Smooth muscle cell (in vitro differentiated cells): ENCODE measurements around the gene NID2. TPM values are rescaled to one million over a fixed set of nuclear protein-coding genes. Genes with fewer than 3 reads are reported as not detected.

Experiments
- DNase-seq: peaks from one replicate; lab custom pipeline; 2025; ENCODE audit not compliant: unreplicated experiment; lab: John Stamatoyannopoulos, UW
- H2AFZ ChIP-seq: fragments of 200-600 bp; sonication (generic); 2 replicates; pipeline ENCODE4 v1.6.0; 2016; ENCODE audit warnings: antibody characterized with exemption, low read depth, mild to moderate bottlenecking
- H3F3A ChIP-seq: fragments of 200-600 bp; sonication (generic); 2 replicates; pipeline ENCODE4 v1.6.0; 2017; ENCODE audit warnings: antibody characterized with exemption, low read depth
- H3K27ac ChIP-seq: fragments of 200-600 bp; sonication (generic); 2 replicates; pipeline ENCODE4 v1.5.1; 2016; ENCODE audit warnings: low read depth, mild to moderate bottlenecking
- H3K27me3 ChIP-seq: fragments of 200-600 bp; sonication (generic); 2 replicates; pipeline ENCODE4 v1.6.1; 2016; ENCODE audit warnings: low read depth, mild to moderate bottlenecking
- H3K36me3 ChIP-seq: fragments of 200-600 bp; sonication (generic); 2 replicates; pipeline ENCODE4 v1.5.1; 2016; ENCODE audit warnings: low read depth
- H3K4me1 ChIP-seq: fragments of 200-600 bp; sonication (generic); 2 replicates; pipeline ENCODE4 v1.5.1; 2016; ENCODE audit warnings: low read depth
- H3K4me2 ChIP-seq: fragments of 200-600 bp; sonication (generic); 2 replicates; pipeline ENCODE4 v1.6.0; 2016; ENCODE audit warnings: mild to moderate bottlenecking
- H3K4me3 ChIP-seq: fragments of 200-600 bp; sonication (generic); 2 replicates; pipeline ENCODE4 v1.5.1; 2016; ENCODE audit warnings: mild to moderate bottlenecking
- H3K79me2 ChIP-seq: fragments of 200-600 bp; sonication (generic); 2 replicates; pipeline ENCODE4 v1.6.0; 2016; ENCODE audit warnings: low read depth, mild to moderate bottlenecking
- H3K9ac ChIP-seq: fragments of 200-600 bp; sonication (generic); 2 replicates; pipeline ENCODE4 v1.6.0; 2016; ENCODE audit warnings: low read depth
- H3K9me3 ChIP-seq: fragments of 200-600 bp; sonication (generic); replicated peaks from 2 replicates; pipeline ENCODE4 v1.5.1; 2016; ENCODE audit warnings: low read depth
- H4K20me1 ChIP-seq: fragments of 200-600 bp; sonication (generic); 2 replicates; pipeline ENCODE4 v1.6.0; 2016; ENCODE audit warnings: low read depth
- WGBS: methylation state at CpG from one replicate; pipeline ENCODE4 v1.1.7; 2016; ENCODE audit warnings: low lambda C conversion rate; 5-methylcytosine and 5-hydroxymethylcytosine counted together
- polyA plus RNA-seq: library from polyadenylated mRNA; unstranded; fragments of >200 nt; fragmentation: Nextera tagmentation; extraction: Ambion mirVana; gene quantifications from 2 replicates; pipeline ENCODE4 v1.2.1, GENCODE V29; 2016
- total RNA-seq: library from RNA; depleted of rRNA; stranded (reverse); fragments of >200 nt; gene quantifications from 2 replicates; pipeline ENCODE4 v1.2.3, GENCODE V29; 2014
- TF ChIP-seq, protein P1 (sequence below): fragments of 200-600 bp; sonication (generic); IDR thresholded peaks from 2 replicates; pipeline ENCODE4 v1.5.1; 2017; ENCODE audit warnings: borderline replicate concordance, mild to moderate bottlenecking, antibody characterized with exemption; ENCODE audit not compliant: insufficient read depth, poor library complexity, severe bottlenecking

NID2 gene
- total and polyA plus RNA-seq, 2 experiments from 2014 or later, result 196 to 229 TPM

DNA sequence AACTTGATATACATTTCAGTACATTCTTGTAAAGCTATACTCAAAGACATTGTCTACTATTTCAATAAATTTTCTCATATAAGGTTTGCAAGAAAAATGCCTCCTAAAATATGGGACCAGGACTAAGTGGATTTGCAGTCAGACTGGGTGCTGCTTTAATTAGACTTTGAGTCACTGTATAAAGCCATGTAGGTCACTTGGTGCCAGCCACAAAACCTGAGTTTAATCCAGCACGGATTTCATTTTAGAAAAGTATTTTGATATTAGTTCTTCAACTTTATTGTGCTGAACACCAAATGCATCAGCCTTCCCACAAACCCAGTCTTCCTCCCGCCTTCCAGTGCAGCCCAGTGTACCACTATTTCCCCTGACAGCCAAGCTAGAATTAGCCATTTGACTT lies 9.9 kb upstream of the NID2 start:
- H3K4me1 ChIP-seq, result peaks cover 37% of the 10 kb centered on the region
- H2AFZ ChIP-seq, result no peak overlapping the region
- peak overlapping the region; percentile 94 for H3K27ac ChIP-seq
- H3K4me3 ChIP-seq, result no peak overlapping the region
- no peaks in the 10 kb centered on the region for H3K79me2 ChIP-seq
- H3K9me3 ChIP-seq, result no peaks in the 10 kb centered on the region
- no peak for DNase-seq
- peak overlapping the region; percentile 56 for H3K4me2 ChIP-seq
- H3K9ac ChIP-seq, result peak overlapping the region; percentile 6
- H3K36me3 ChIP-seq, result no peaks in the 10 kb centered on the region
- no peaks in the 10 kb centered on the region for H3K27me3 ChIP-seq
- H3F3A ChIP-seq, result peaks cover 37% of the 10 kb centered on the region
- 66% methylated on average over 2 of the region's 2 CpGs for WGBS
- H4K20me1 ChIP-seq, result no peaks in the 10 kb centered on the region
- TF ChIP-seq, protein P1, sequence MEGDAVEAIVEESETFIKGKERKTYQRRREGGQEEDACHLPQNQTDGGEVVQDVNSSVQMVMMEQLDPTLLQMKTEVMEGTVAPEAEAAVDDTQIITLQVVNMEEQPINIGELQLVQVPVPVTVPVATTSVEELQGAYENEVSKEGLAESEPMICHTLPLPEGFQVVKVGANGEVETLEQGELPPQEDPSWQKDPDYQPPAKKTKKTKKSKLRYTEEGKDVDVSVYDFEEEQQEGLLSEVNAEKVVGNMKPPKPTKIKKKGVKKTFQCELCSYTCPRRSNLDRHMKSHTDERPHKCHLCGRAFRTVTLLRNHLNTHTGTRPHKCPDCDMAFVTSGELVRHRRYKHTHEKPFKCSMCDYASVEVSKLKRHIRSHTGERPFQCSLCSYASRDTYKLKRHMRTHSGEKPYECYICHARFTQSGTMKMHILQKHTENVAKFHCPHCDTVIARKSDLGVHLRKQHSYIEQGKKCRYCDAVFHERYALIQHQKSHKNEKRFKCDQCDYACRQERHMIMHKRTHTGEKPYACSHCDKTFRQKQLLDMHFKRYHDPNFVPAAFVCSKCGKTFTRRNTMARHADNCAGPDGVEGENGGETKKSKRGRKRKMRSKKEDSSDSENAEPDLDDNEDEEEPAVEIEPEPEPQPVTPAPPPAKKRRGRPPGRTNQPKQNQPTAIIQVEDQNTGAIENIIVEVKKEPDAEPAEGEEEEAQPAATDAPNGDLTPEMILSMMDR, result no peak

- H3F3A ChIP-seq, result peaks cover 36% of the 10 kb centered on the region
- no peaks in the 10 kb centered on the region for H3K36me3 ChIP-seq
- H2AFZ ChIP-seq, result no peak overlapping the region
- TF ChIP-seq, protein P1, result no peak
- no peaks in the 10 kb centered on the region for H3K9me3 ChIP-seq
- H3K79me2 ChIP-seq, result no peaks in the 10 kb centered on the region
- H4K20me1 ChIP-seq, result no peaks in the 10 kb centered on the region
- whole genome bisulfite sequencing, result 69% methylated on average over 2 of the region's 2 CpGs
- H3K27ac ChIP-seq, result peak overlapping the region; percentile 94
- H3K27me3 ChIP-seq, result no peaks in the 10 kb centered on the region
- H3K4me3 ChIP-seq, result no peak overlapping the region
- peak overlapping the region; percentile 56 for H3K4me2 ChIP-seq
- DNase-seq, result no peak
- H3K9ac ChIP-seq, result peak overlapping the region; percentile 6
- H3K4me1 ChIP-seq, result peaks cover 40% of the 10 kb centered on the region
These were observed 9.3 kb upstream of the NID2 start for GRCh38 chr14:52078095-52078531.

DNA sequence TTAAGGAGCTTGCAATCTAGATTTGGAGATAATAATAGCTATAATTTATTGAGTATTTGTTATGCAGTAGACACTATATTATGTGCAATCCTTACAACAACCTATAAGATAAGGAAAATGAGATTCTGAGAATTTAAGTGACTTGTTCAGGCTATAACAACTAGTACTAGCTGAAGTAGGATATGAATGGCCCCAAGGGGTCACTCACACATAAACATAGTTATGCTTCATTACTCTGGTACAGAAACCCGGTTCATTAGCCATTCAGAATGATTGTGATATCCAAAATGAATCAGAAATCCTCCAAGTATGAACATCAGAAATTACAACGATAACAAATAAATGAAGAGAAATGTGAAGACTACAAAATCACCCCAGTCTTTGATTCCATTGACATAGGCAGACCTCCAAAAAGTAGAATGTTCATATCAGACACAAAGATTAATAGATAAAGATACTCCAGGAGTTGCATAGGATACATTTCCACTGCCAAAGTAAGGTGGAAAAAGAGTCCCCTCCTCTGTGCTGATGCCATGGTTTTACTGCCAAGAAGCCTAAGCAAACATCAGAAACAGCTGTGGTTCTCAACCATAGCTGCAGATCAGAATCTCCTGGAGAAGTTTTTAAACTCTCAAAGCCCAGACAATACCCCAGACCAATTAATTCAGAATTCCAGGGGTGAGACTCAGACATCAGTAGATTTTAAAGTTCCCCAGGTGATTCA lies 8.6 kb upstream of the NID2 start:
- DNase-seq, result no peak
- Histone ChIP-seq H3K4me1 (peaks cover 47% of the 10 kb centered on the region), H3K9ac (no peak overlapping the region), H3K4me3 (no peak overlapping the region), H2AFZ (no peak overlapping the region), H3K27ac (peak overlapping the region; percentile 94), H4K20me1 (no peaks in the 10 kb centered on the region), H3K36me3 (no peaks in the 10 kb centered on the region), H3K9me3 (no peaks in the 10 kb centered on the region), H3K4me2 (peak overlapping the region; percentile 28), H3K79me2 (no peaks in the 10 kb centered on the region), H3K27me3 (no peaks in the 10 kb centered on the region), H3F3A (peaks cover 32% of the 10 kb centered on the region)
- WGBS, result 66% methylated on average over 2 of the region's 2 CpGs
- TF ChIP-seq, protein P1, result no peak

GRCh38 chr14:52076334-52076733 lies 7.5 kb upstream of the NID2 start:
- TF ChIP-seq, protein P1, result no peak
- Histone ChIP-seq H3K9me3 (no peaks in the 10 kb centered on the region), H2AFZ (no peak overlapping the region), H3K79me2 (no peaks in the 10 kb centered on the region), H3K27me3 (no peaks in the 10 kb centered on the region), H3K27ac (no peak overlapping the region), H4K20me1 (no peaks in the 10 kb centered on the region), H3K4me1 (peaks cover 45% of the 10 kb centered on the region), H3F3A (peaks cover 33% of the 10 kb centered on the region), H3K4me3 (no peak overlapping the region), H3K4me2 (no peak overlapping the region), H3K9ac (no peak overlapping the region), H3K36me3 (no peaks in the 10 kb centered on the region)
- DNase-seq, result no peak
- 80% methylated on average over 4 of the region's 4 CpGs for WGBS
